Upper lobe of left lung (tissue), 6 donors: Measurements from ENCODE around the gene STEAP3. TPM values are rescaled to one million over a fixed set of nuclear protein-coding genes. Genes with fewer than 3 reads are reported as not detected.

Experiments used
- ATAC-seq, 2 donors: fragments of 200-7000 bp; cut with Tn5 transposase; one replicate each; pipeline ENCODE4 v1.9.1; 2022; ENCODE audit warnings: mild to moderate bottlenecking in 2 of 2, moderate library complexity in 2 of 2; ENCODE audit not compliant: low FRiP score in 2 of 2
- DNase-seq, 2 donors: peaks; one replicate each; pipeline ENCODE4 v3.0.0-alpha.2; 2019 to 2020
- H3K27ac ChIP-seq, 4 donors: fragments of 200-600 bp; sonication (generic); one replicate each; pipeline ENCODE4 v1.5.1; 2016 to 2019
- H3K27me3 ChIP-seq, 4 donors: fragments of 200-600 bp; sonication (generic); one replicate each; pipeline ENCODE4 v1.5.1; 2017 to 2019
- H3K36me3 ChIP-seq, 4 donors: fragments of 200-600 bp; sonication (generic); one replicate each; pipeline ENCODE4 v1.5.1; 2016 to 2019
- H3K4me1 ChIP-seq, 4 donors: fragments of 200-600 bp; sonication (generic); one replicate each; pipeline ENCODE4 v1.5.1; 2018 to 2019
- H3K4me3 ChIP-seq, 4 donors: fragments of 200-600 bp; sonication (generic); one replicate each; pipeline ENCODE4 v1.5.1; 2017 to 2019; ENCODE audit warnings: mild to moderate bottlenecking in 2 of 4, moderate library complexity in 1 of 4
- H3K9me3 ChIP-seq, 4 donors: fragments of 200-600 bp; sonication (generic); one replicate each; pipeline ENCODE4 v1.5.1; 2018 to 2019
- CTCF ChIP-seq, 6 experiments: fragments of 450-650 bp in 4 of 6; fragments of 200-600 bp in 2 of 6; sonication (generic) in 2 of 6; IDR thresholded peaks; one replicate each; pipeline ENCODE4 v1.5.1; 2016 to 2019; ENCODE audit warnings: antibody characterized with exemption in 6 of 6
- EP300 ChIP-seq, 4 donors: sonication (generic); formaldehyde crosslinking; IDR thresholded peaks; one replicate each; pipeline ENCODE4 v1.5.1; 2017; ENCODE audit warnings: antibody characterized with exemption in 4 of 4, control low read depth in 2 of 4
- POLR2A ChIP-seq, 4 donors: fragments of 450-650 bp; IDR thresholded peaks; one replicate each; pipeline ENCODE4 v1.5.1; 2016 to 2017; ENCODE audit warnings: antibody characterized with exemption in 4 of 4, mild to moderate bottlenecking in 2 of 4
- POLR2AphosphoS5 ChIP-seq, 2 donors: sonication (generic); formaldehyde crosslinking; IDR thresholded peaks; one replicate each; pipeline ENCODE4 v1.5.1; 2017; ENCODE audit warnings: antibody characterized with exemption in 2 of 2
- WGBS, 2 donors: methylation state at CpG; one replicate each; pipeline ENCODE4 v1.1.5; 2017 to 2018; 5-methylcytosine and 5-hydroxymethylcytosine counted together
- total RNA-seq, 6 donors: library from RNA; depleted of rRNA in 4 of 6; stranded (reverse); fragments of >200 nt in 4 of 6; gene quantifications; one replicate each; pipeline versions ENCODE4 v1.1.0 to v1.2.1, GENCODE V29; 2016 to 2021
- donor health status: DM: no; HTN: no; CAD: no; lungs with moderate emphysema.
- donor health status: DM: no; HTN: yes; CAD: no; lungs with severe emphysema.

Gene STEAP3
- total RNA-seq, 6 donors from 2014 or later: 18.1 to 26.6 (median 22.4) TPM

DNA sequence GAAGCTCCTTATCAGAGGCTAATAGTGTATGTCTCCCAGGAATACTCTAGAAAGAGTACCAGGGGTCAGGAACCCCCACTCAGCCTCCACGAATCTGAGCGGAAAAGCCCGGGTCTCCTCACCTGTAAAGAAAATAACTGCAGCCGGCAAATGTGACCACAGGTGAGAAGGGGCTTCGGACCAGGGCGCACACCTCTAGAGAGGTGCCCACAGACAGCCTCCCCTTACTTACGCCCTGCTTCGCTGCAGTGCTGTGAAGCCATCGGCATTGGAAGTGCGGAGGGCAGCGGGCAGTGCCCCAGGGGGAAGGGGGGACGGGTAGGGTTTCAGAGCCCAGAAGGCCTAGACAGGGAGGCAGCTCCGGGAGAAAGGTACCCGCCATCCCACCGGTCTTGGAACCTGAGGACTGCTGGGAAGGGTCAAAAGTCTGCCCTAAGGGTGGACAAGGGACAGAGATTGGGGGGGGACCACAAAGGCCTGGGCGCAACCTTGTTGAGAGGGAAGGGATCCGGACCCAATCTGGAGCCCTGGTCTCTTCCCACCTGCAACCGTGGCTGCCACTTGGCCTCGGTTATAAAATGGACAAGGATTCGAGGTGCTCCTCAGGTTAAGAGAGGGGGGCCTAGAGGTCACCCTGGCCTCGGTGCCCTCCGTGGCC, 642 bp upstream of the STEAP3 start:
- no peaks in the 10 kb centered on the region for H3K27me3 ChIP-seq
- H3K36me3 ChIP-seq: no peaks in the 10 kb centered on the region
- WGBS, 2 donors: 75 to 77% methylated on average over 16 to 22 of the region's 22 CpGs
- DNase-seq (no peak), ATAC-seq (no peak)
- H3K4me3 ChIP-seq: peak overlapping the region in 3 of 4 donors; percentile 67 to 78 (median 71)
- H3K4me1 ChIP-seq: peaks cover 26 to 35% (median 30%) of the 10 kb centered on the region in 4 donors
- no peaks in the 10 kb centered on the region for H3K9me3 ChIP-seq
- no peak for TF ChIP-seq POLR2A (IDR thresholded peaks at IDR 0.05)
- no peak for TF ChIP-seq POLR2AphosphoS5 (IDR thresholded peaks at IDR 0.05)
- TF ChIP-seq CTCF (IDR thresholded peaks at IDR 0.05): no peak
- TF ChIP-seq EP300 (IDR thresholded peaks at IDR 0.05): no peak
- peak overlapping the region in 3 of 4 donors; percentile 27 to 79 (median 28) for H3K27ac ChIP-seq

- peaks cover 26 to 35% (median 30%) of the 10 kb centered on the region in 4 donors for H3K4me1 ChIP-seq
- TF ChIP-seq EP300 (IDR thresholded peaks at IDR 0.05) (no peak), CTCF (IDR thresholded peaks at IDR 0.05) (no peak), POLR2A (IDR thresholded peaks at IDR 0.05) (no peak), POLR2AphosphoS5 (IDR thresholded peaks at IDR 0.05) (no peak)
- H3K9me3 ChIP-seq: no peaks in the 10 kb centered on the region
- 18 to 31% methylated on average over 7 to 11 of the region's 13 CpGs for WGBS, 2 donors
- ATAC-seq: no peak
- no peaks in the 10 kb centered on the region for H3K27me3 ChIP-seq
- DNase-seq: peak in 1 of 2 donors; percentile 75
- H3K36me3 ChIP-seq: no peaks in the 10 kb centered on the region
- peak overlapping the region; percentile 48 to 78 (median 69) for H3K4me3 ChIP-seq
- H3K27ac ChIP-seq: peak overlapping the region in 2 of 4 donors; percentile 71 to 79
These were observed 914 bp downstream of the STEAP3 start for GRCh38 chr2:119224391-119225104.

- Histone ChIP-seq H3K27ac (no peak overlapping the region), H3K9me3 (no peaks in the 10 kb centered on the region), H3K36me3 (no peaks in the 10 kb centered on the region), H3K4me3 (peak overlapping the region in 1 of 4 donors; percentile 67), H3K4me1 (peaks cover 26 to 35% (median 30%) of the 10 kb centered on the region in 4 donors), H3K27me3 (no peaks in the 10 kb centered on the region)
- ATAC-seq: no peak
- TF ChIP-seq POLR2AphosphoS5 (IDR thresholded peaks at IDR 0.05) (no peak), POLR2A (IDR thresholded peaks at IDR 0.05) (no peak), CTCF (IDR thresholded peaks at IDR 0.05) (no peak), EP300 (IDR thresholded peaks at IDR 0.05) (no peak)
- DNase-seq: no peak
- WGBS, 2 donors: 68 to 70% methylated on average over 7 of the region's 7 CpGs
These were observed 1.7 kb downstream of the STEAP3 start for GRCh38 chr2:119225105-119225865.

GRCh38 chr2:119225926-119226325, 2.3 kb downstream of the STEAP3 start:
- no peak for TF ChIP-seq EP300 (IDR thresholded peaks at IDR 0.05)
- TF ChIP-seq POLR2AphosphoS5 (IDR thresholded peaks at IDR 0.05): no peak
- TF ChIP-seq CTCF (IDR thresholded peaks at IDR 0.05): no peak
- TF ChIP-seq POLR2A (IDR thresholded peaks at IDR 0.05): no peak
- peaks cover 26 to 35% (median 30%) of the 10 kb centered on the region in 4 donors for H3K4me1 ChIP-seq
- no peaks in the 10 kb centered on the region for H3K27me3 ChIP-seq
- no peaks in the 10 kb centered on the region for H3K36me3 ChIP-seq
- ATAC-seq: no peak
- H3K9me3 ChIP-seq: no peaks in the 10 kb centered on the region
- H3K27ac ChIP-seq: no peak overlapping the region
- DNase-seq: no peak
- 68 to 76% methylated on average over 4 to 9 of the region's 9 CpGs for WGBS, 2 donors
- H3K4me3 ChIP-seq: no peak overlapping the region
